A549 (cell line): ENCODE measurements around the gene KRTAP16-1. TPM values are rescaled to one million over a fixed set of nuclear protein-coding genes. Genes with fewer than 3 reads are reported as not detected.

Source experiments
- ATAC-seq, 2 experiments: fragments of 200-7000 bp in 1 of 2; fragments of >200 bp in 1 of 2; cut with Nextera tagmentation in 1 of 2; cut with Tn5 transposase in 1 of 2; 3 replicates each; pipeline versions ENCODE4 v1.8.0 to v1.9.1; 2018 to 2020; ENCODE audit warnings: mild to moderate bottlenecking in 1 of 2, moderate library complexity in 1 of 2
- CTCF ChIA-PET: fragments of 300-600 bp; sonication (Branson Sonifier 250); formaldehyde crosslinking; extraction: SDS; loops from one replicate; lab custom pipeline; 2021; ENCODE audit warnings: antibody characterized with exemption, inconsistent platforms; lab: Yijun Ruan, JAX
- POLR2A ChIA-PET: fragments of 350-600 bp; formaldehyde crosslinking; extraction: SDS; loops from one replicate; lab custom pipeline; 2021; ENCODE audit warnings: antibody characterized with exemption, inconsistent platforms; lab: Yijun Ruan, JAX
- DNase-seq, 2 experiments: peaks; one replicate each; pipeline versions ENCODE4 v3.0.0 to v3.0.0-alpha.2; 2011 to 2016; ENCODE audit warnings: low read depth in 1 of 2, low spot score in 1 of 2
- FAIRE-seq: peaks from 2 replicates; lab custom pipeline; 2011; peaks lifted over from hg19 to GRCh38; lab: Jason Lieb, UNC
- H3K27ac ChIP-seq, 2 experiments: fragments of >200 bp; sonication (Bioruptor Twin); formaldehyde crosslinking; 3 replicates each; pipeline ENCODE4 v1.5.1; 2016 to 2017
- H3K4me1 ChIP-seq: fragments of >200 bp; sonication (Bioruptor Twin); formaldehyde crosslinking; 3 replicates; pipeline ENCODE4 v1.6.1; 2016
- H3K4me2 ChIP-seq: fragments of >200 bp; sonication (Bioruptor Twin); formaldehyde crosslinking; 3 replicates; pipeline ENCODE4 v1.6.1; 2016
- H3K4me3 ChIP-seq: fragments of >200 bp; sonication (Bioruptor Twin); formaldehyde crosslinking; 3 replicates; pipeline ENCODE4 v1.5.1; 2016
- H3K9me3 ChIP-seq: fragments of >200 bp; sonication (Bioruptor Twin); formaldehyde crosslinking; 3 replicates; pipeline ENCODE4 v1.6.1; 2016
- CEBPB ChIP-seq, 2 experiments: fragments of >200 bp in 1 of 2; sonication (Bioruptor Twin) in 1 of 2; formaldehyde crosslinking in 1 of 2; IDR thresholded peaks; 2 replicates each; pipeline ENCODE4 v1.6.1; 2012 to 2016
- CHD4 ChIP-seq: fragments of 200-600 bp; sonication (generic); IDR thresholded peaks from 2 replicates; pipeline ENCODE4 v1.6.1; 2016; ENCODE audit warnings: antibody characterized with exemption, mild to moderate bottlenecking, borderline replicate concordance
- ESRRA ChIP-seq: fragments of 150-350 bp; IDR thresholded peaks from 2 replicates; pipeline ENCODE4 v1.6.1; 2014; ENCODE audit warnings: mild to moderate bottlenecking, low read length, borderline replicate concordance
- JUNB ChIP-seq: fragments of >200 bp; sonication (Bioruptor Twin); formaldehyde crosslinking; IDR thresholded peaks from 2 replicates; pipeline ENCODE4 v1.6.1; 2016
- KDM1A ChIP-seq: fragments of 200-600 bp; sonication (generic); IDR thresholded peaks from 2 replicates; pipeline ENCODE4 v1.6.1; 2016; ENCODE audit warnings: low read depth, mild to moderate bottlenecking
- MAFK ChIP-seq: fragments of 450-650 bp; IDR thresholded peaks from 2 replicates; pipeline ENCODE4 v1.6.1; 2014; ENCODE audit not compliant: partially characterized antibody
- MAZ ChIP-seq: fragments of 150-350 bp; IDR thresholded peaks from 2 replicates; pipeline ENCODE4 v1.6.1; 2014; ENCODE audit warnings: antibody characterized with exemption, low read depth, low read length, borderline replicate concordance
- MYC ChIP-seq: IDR thresholded peaks from 2 replicates; pipeline ENCODE4 v1.6.1; 2012; ENCODE audit warnings: mild to moderate bottlenecking, inconsistent platforms, low read length, improper control_type of control experiment, borderline replicate concordance
- NFE2L2 ChIP-seq: fragments of 150-350 bp; conservative IDR thresholded peaks from 2 replicates; pipeline ENCODE4 v1.6.1; 2014; ENCODE audit warnings: low read length
- PHF8 ChIP-seq: fragments of 200-600 bp; sonication (generic); IDR thresholded peaks from 2 replicates; pipeline ENCODE4 v1.6.1; 2016; ENCODE audit warnings: low read depth, mild to moderate bottlenecking, antibody characterized with exemption, moderate library complexity, borderline replicate concordance
- RAD21 ChIP-seq, 2 experiments: fragments of >200 bp in 1 of 2; sonication (Bioruptor Twin) in 1 of 2; formaldehyde crosslinking in 1 of 2; IDR thresholded peaks in 1 of 2; conservative IDR thresholded peaks in 1 of 2; 2 replicates in 1 of 2; 3 replicates in 1 of 2; pipeline ENCODE4 v1.6.1; 2012 to 2018; ENCODE audit warnings: inconsistent platforms in 1 of 2
- ZC3H11A ChIP-seq: fragments of 450-650 bp; IDR thresholded peaks from 2 replicates; pipeline ENCODE4 v1.6.1; 2014; ENCODE audit warnings: antibody characterized with exemption, mild to moderate bottlenecking
- ZNF302 ChIP-seq: fragments of 250-450 bp; sonication (Bioruptor Pico); IDR thresholded peaks from 2 replicates; pipeline ENCODE4 v1.9.0; 2021; ENCODE audit warnings: inconsistent platforms, mild to moderate bottlenecking, moderate library complexity
- ZSCAN20 ChIP-seq: fragments of 250-450 bp; sonication (Bioruptor Pico); IDR thresholded peaks from 2 replicates; pipeline ENCODE4 v1.8.0; 2022; ENCODE audit warnings: mild to moderate bottlenecking, moderate library complexity
- WGBS: methylation state at CpG from one replicate; pipeline ENCODE4 v1.1.6; 2017; ENCODE audit errors: missing lambda C conversion rate; 5-methylcytosine and 5-hydroxymethylcytosine counted together
- polyA plus RNA-seq, 4 experiments: library from polyadenylated mRNA; depleted of rRNA in 3 of 4; stranded (reverse); fragments of >200 nt; fragmentation: RNase III in 1 of 4; extraction: RNeasy Plus Mini Kit Qiagen cat#74134 plus additional on column Dnase treatment in 1 of 4; gene quantifications; 2 replicates in 3 of 4; 3 replicates in 1 of 4; pipeline ENCODE4 v1.2.3, GENCODE V29; 2011 to 2017
- TF ChIP-seq, protein P1 (sequence below): fragments of 450-650 bp; IDR thresholded peaks from 2 replicates; pipeline ENCODE4 v1.6.1; 2014; ENCODE audit warnings: antibody characterized with exemption
- TF ChIP-seq, protein P2 (sequence below): fragments of >200 bp; sonication (Bioruptor Twin); formaldehyde crosslinking; IDR thresholded peaks from 3 replicates; pipeline ENCODE4 v1.6.1; 2016
- TF ChIP-seq, protein P3 (sequence below): IDR thresholded peaks from 2 replicates; pipeline ENCODE4 v1.6.1; 2012
- TF ChIP-seq, protein P4 (sequence below): fragments of >200 bp; sonication (Bioruptor Twin); formaldehyde crosslinking; IDR thresholded peaks from 2 replicates; pipeline ENCODE4 v1.6.1; 2016
- TF ChIP-seq, protein P5 (sequence below): IDR thresholded peaks from 2 replicates; pipeline ENCODE4 v1.6.1; 2012; ENCODE audit warnings: low read depth, borderline replicate concordance

The KRTAP16-1 gene
- polyA plus RNA-seq, 2 of the 4 experiments (the other 2 are of a cell fraction), result not detected

DNA sequence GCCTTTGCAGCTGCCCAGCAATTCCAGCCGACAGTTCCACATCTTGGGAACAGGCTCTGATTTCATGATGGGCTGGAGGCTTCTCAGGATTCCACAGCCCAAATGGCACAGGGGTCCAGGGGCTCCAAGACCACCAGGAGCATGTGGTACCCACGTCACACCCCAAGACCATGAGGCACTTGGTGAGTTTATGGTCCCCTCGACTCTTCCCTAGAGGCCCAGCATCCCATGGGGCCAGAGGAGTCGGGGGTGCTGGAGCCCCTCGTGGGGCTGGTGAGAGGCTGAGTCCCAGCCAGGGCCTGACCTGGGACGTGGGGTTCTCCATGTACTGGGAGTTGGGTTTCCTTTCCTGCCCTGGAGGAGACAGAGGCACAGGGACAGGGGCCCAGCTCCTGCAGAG lies 16.5 kb upstream of the KRTAP16-1 start:
- CTCF ChIA-PET, result interaction anchor here (0.5 to 1.2 kb wide), 3 partner anchors 30 to 323 kb away, joined by 3 to 5 read pairs (median 5); no protein-coding TSS in a partner anchor
- DNase-seq (no peak), FAIRE-seq (no peak), ATAC-seq (no peak)
- POLR2A ChIA-PET, result no interaction called here
- H3K4me2 ChIP-seq, result no peak overlapping the region
- peaks cover 3% of the 10 kb centered on the region; the same call in 2 of the 3 replicates for H3K9me3 ChIP-seq
- no peak overlapping the region for H3K4me3 ChIP-seq
- H3K4me1 ChIP-seq, result no peaks in the 10 kb centered on the region
- H3K27ac ChIP-seq, result no peak overlapping the region; a peak in 1 of 6 replicates
- TF ChIP-seq ZNF302 (CRISPR knock-in tag) (no peak), CEBPB (IDR thresholded peaks at IDR 0.05) (no peak), PHF8 (no peak)
- TF ChIP-seq, protein P1, sequence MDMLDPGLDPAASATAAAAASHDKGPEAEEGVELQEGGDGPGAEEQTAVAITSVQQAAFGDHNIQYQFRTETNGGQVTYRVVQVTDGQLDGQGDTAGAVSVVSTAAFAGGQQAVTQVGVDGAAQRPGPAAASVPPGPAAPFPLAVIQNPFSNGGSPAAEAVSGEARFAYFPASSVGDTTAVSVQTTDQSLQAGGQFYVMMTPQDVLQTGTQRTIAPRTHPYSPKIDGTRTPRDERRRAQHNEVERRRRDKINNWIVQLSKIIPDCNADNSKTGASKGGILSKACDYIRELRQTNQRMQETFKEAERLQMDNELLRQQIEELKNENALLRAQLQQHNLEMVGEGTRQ, result no peak
- TF ChIP-seq, protein P2, sequence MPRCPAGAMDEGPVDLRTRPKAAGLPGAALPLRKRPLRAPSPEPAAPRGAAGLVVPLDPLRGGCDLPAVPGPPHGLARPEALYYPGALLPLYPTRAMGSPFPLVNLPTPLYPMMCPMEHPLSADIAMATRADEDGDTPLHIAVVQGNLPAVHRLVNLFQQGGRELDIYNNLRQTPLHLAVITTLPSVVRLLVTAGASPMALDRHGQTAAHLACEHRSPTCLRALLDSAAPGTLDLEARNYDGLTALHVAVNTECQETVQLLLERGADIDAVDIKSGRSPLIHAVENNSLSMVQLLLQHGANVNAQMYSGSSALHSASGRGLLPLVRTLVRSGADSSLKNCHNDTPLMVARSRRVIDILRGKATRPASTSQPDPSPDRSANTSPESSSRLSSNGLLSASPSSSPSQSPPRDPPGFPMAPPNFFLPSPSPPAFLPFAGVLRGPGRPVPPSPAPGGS, result no peak
- TF ChIP-seq, protein P3, sequence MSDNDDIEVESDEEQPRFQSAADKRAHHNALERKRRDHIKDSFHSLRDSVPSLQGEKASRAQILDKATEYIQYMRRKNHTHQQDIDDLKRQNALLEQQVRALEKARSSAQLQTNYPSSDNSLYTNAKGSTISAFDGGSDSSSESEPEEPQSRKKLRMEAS, result no peak
- TF ChIP-seq, all 56 proteins: peak for 0
- WGBS, result 100% methylated on average over 2 of the region's 6 CpGs

DNA sequence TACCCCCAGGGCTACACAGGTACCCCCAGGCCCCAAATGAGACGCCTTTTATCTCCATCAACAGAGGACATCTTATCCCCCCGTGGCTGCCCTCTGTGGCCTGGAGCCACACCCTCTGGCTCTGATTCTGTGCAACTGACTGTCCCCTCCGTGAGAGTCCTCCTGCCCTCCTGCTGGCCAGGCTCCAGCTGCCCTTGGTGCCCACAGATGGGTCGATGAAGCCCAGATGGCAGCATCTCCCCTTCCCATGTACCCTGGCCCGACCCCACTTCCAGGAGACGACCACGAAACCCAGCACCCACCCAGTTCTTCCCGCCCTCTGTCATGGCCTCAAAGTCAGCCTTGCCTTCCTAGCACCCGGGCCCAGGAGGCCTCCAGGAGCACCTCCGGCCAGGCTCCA lies 16.0 kb upstream of the KRTAP16-1 start:
- Histone ChIP-seq H3K4me1 (no peaks in the 10 kb centered on the region), H3K4me2 (no peak overlapping the region), H3K4me3 (no peak overlapping the region), H3K27ac (no peak overlapping the region), H3K9me3 (peaks cover 7% of the 10 kb centered on the region)
- WGBS, result 82% methylated on average over 10 of the region's 10 CpGs
- no peak for FAIRE-seq
- TF ChIP-seq ZSCAN20 (CRISPR knock-in tag), result no peak
- no peak for TF ChIP-seq MAFK
- TF ChIP-seq, protein P4, sequence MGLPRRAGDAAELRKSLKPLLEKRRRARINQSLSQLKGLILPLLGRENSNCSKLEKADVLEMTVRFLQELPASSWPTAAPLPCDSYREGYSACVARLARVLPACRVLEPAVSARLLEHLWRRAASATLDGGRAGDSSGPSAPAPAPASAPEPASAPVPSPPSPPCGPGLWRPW, result no peak
- no peak for TF ChIP-seq KDM1A
- no peak for TF ChIP-seq ESRRA
- no peak for TF ChIP-seq JUNB
- no peak for TF ChIP-seq RAD21 (conservative IDR thresholded peaks at IDR 0.05 in 1 of 2, IDR thresholded peaks at IDR 0.05 in 1 of 2)
- TF ChIP-seq, protein P5, sequence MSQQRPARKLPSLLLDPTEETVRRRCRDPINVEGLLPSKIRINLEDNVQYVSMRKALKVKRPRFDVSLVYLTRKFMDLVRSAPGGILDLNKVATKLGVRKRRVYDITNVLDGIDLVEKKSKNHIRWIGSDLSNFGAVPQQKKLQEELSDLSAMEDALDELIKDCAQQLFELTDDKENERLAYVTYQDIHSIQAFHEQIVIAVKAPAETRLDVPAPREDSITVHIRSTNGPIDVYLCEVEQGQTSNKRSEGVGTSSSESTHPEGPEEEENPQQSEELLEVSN, result no peak
- TF ChIP-seq MYC, result no peak
- TF ChIP-seq MAZ, result no peak
- TF ChIP-seq CHD4, result no peak
- no peak for TF ChIP-seq NFE2L2
- TF ChIP-seq ZC3H11A, result no peak
- TF ChIP-seq, all 56 proteins: peak for 0
- ChIA-PET CTCF (interaction anchor here (0.5 to 1.2 kb wide), 3 partner anchors 30 to 323 kb away, joined by 3 to 5 read pairs (median 5); no protein-coding TSS in a partner anchor), POLR2A (no interaction called here)
- ATAC-seq (no peak), DNase-seq (no peak)
